Measurements from ENCODE around the gene NEU4.
"Not testable (repeated sequence)": the region's sequence is repeated elsewhere in the genome, so short reads cannot be mapped to it uniquely, and the experiment has no call there.

The NEU4 gene

DNA sequence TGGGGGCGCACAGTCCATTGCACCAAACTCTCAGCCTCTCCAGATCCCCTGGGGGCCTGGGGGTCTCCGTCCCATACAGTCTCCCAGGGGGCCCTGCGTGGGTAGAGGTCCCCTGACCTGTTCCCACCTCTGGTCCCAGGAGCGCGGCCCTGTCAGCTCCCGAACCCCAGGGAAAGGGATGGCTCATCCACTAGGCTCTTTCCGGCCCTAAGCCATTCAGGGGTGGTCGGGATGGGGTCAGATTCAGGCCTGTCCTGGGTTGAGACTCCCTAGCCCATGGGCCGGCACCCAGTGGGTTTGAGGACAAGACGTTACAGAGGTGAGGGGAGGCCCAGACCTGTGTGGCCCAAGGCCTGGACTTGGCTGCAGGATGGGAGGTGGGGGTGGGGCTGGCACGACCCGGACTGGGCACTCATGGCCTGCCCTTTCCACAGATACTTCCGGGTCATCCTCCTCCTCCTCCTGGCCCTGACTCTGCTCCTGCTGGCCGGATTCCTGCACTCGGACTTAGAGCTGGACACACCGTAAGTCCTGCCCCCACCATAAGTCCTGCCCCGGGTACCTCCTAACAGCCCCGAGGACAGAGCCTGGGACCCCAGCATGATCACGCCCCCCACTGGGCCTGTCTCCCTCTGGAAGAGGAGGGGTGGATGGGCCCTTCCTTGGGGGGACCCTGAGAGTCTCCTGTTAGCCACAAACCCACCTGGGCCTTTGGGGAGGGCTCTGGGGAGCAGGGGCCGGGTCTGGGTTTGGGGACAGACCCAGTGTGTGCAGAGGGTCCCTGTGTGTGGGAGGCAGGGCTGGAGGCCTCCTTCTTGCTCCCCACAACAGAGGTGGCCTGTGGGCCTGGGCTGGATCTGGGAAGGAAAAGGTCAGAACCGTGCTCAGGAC is 10.1 kb upstream of the NEU4 start:
- DNase-seq = no peak

DNA sequence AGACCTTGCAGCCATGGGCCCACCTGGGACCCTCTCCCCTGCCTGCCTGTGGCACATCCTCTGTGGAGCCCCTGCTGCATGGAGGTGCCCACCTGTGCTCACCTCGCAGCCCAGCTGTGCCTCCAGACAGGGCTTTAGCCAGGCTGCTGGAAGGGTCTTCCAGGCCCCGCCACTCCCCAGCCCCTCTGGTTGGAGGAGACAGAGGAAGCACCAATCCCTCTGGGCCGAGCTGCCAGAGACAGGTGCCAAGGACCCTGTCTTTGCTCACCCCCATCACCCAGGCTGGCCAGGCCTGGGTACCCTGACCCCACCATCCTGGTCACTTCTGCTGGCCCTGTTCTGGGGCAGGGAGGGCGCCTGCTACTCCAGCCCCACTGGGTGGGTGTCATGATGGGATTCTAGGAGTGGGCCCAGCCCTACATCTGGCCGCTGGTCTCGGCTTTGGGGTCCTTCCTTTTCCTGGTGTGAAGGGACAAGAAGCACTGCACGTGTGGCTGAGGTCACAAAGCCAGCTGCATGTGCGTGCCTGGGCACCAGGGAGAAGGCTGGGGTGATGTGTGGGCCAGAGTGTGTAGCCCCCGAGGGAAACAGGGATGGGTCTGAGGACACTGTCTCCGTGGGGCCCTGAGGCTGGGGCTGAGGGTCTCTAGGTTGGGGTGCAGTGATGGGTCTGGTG is 9.3 kb upstream of the NEU4 start:
- DNase-seq = no peak

DNA sequence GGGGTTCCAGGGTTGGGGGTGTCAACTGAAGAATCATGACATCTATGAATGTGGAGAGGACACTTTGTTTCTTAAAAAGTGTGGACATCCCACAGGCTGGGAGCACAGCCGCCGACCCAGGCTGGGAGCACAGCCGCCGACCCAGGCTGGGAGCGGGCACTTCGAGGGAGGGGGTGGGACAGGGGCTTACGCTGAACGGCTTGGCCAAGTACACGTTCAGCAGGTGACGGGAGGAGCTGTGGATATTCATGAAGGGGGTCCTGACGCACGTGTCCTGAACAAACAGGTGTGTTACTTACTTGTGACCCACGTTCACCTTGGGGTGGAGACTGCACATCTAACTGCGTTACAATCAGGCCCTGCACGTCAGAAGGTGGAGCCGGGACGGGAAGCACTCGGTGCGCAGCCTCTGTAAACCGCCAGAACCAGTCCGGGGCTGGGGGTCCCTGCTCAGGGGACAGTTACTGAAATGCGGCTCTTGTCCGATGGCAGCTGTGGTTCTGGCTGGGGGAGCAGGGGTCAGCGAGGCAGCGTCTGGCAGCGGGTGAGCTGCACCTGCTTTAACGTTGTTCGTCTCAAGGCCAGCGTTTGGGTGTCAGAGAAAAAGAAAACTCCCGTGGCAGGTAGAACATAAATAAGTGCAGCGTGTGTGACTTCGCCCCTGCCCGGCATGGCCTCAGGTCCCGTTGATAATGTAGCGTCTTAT is 8.6 kb upstream of the NEU4 start:
- DNase-seq = not testable (repeated sequence)

DNA sequence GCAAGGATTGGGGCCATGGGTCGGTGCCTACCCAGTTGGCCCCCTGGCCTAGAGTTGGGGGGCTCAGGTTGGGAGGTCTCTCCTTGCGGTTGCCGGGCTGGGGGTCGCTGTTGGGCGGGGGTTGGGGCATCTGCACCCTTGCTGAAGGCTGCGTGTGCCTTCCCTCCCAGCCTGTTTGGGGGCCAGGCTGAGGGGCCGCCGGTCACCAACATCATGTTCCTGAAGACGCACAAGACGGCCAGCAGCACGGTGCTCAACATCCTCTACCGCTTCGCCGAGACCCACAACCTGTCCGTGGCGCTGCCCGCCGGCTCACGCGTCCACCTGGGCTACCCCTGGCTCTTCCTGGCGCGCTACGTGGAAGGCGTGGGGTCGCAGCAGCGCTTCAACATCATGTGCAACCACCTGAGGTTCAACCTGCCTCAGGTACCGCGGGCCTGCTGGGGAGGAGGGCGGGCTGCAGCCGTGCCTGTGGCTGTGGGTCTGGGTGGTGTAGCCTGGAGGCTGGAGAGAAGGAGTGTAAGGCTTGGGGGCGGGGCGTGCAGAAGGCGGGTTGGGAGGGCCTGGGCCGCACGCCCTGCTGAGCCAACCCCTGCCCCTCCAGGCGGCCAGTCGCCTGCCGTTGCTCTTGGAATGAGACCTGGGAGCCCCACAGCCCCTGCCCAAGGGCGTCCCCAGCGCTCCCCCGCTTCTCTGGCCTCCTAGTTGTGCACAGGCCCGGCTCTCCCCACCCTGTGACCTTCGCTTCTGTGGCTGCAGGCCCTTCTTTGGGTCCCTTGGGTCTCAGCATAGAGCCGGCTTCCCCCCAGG is 7.2 kb upstream of the NEU4 start:
- no peak for DNase-seq

DNA sequence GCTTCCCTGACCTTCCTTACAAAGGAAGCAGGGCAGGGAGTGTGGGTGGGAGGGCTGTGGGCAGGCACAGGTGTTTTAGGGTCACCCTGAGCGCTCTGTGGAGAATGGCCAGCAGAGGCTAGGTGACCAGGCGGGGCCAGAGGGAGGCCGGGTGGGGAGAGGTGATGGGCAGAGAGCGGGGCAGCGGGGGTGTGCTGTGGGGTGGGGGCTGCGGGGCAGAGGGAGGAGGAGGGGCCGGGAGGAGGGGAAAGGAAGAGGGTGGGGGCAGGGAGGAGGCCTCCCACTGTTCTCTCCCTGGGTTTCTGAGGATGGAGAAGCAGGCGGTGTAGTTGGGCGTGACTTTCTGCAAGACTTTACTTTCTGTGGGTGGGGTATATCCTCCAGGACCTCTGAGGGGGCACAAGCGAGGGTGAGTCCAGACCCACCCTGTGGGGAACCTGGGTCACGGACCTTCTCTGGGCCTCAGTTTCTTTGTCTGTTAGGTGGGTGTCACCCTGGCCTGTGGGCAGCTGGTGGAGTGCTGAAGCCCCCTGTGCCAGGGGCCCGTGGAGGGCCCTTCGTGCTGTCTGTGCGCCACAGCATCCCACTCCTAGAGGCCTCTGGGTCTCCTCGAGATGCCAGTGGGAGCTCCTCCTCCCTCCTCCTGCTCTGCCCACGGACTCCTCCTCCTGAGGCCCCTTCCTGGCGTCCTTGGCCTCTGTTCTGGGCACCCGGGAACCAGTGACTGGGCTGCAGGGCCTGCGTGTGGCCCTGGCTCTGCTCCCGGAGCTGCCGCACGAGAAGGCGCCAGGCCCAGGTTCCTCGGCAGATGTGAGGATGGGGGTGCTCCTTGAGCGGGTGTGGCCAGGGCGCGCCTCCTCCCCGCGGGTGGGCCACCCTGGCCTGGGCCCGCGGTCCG is 6.3 kb upstream of the NEU4 start:
- peak in 1 of 56 donors; percentile 39 for DNase-seq

DNA sequence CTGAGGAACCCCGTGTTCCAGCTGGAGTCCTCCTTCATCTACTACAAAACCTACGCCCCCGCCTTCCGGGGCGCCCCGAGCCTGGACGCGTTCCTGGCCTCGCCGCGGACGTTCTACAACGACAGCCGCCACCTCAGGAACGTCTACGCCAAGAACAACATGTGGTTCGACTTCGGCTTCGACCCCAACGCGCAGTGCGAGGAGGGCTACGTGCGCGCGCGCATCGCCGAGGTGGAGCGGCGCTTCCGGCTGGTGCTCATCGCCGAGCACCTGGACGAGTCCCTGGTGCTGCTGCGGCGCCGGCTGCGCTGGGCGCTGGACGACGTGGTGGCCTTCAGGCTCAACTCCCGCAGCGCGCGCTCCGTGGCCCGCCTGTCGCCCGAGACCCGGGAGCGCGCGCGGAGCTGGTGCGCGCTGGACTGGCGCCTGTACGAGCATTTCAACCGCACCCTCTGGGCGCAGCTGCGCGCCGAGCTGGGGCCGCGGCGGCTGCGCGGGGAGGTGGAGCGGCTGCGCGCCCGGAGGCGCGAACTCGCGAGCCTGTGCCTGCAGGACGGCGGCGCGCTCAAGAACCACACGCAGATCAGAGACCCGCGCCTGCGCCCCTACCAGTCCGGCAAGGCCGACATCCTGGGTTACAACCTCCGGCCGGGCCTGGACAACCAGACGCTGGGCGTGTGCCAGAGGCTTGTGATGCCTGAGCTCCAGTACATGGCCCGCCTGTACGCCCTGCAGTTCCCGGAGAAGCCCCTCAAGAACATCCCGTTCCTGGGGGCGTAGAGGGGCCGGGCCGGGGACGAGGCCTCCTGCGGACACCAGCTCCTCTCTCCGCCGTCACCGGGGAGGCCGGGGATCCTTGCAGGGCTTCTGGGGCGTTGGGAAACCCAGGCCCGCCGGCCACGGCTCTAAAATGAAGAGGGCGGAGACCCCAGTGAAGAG is 5.3 kb upstream of the NEU4 start:
- DNase-seq = peak in 39 of 56 donors; percentile 21 to 82 (median 62)

DNA sequence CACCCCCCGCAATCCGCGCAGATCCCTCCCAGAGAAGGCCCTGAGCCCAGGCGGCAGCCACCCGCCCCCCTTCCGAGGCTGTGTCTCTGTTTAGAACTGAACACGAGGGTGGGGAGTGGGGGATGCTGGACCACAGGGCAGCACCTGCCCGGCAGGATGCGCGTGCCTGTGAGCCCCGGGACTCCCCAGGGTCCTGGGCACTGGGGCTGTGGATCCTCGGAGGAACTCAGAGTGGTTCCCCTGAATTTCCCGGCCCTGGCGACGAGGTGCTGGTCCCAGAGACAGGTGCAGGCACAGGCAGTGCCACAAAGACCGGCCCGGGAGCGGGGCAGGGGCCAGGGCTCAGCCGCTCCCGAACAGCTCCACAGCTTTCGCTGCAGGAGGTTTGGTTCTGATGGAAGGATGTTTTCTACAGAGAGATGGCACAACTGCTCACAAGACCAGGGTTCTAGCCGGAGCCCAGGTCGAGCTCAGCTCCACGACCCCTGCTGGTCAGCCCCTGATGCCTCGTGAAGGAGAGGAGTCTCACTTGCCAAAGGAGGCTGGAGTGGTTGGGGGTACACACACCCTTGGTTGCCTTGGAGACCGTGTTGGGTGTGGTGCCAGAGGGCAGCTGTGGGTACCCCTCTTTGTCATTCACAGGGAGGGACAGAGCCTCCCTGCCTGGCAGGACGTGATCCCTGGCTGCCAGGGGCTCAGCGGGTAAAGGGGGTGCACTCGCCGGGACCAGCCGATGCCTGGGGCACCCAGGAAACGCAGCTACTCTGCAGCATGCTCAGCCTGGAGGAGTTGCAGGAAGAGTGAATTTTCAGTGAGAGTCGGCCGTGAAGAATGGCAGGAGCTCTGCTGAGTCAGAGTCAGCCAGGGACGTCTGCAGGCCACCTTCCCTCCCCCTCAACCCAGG is 4.4 kb upstream of the NEU4 start:
- DNase-seq = peak in 1 of 56 donors; percentile 17

DNA sequence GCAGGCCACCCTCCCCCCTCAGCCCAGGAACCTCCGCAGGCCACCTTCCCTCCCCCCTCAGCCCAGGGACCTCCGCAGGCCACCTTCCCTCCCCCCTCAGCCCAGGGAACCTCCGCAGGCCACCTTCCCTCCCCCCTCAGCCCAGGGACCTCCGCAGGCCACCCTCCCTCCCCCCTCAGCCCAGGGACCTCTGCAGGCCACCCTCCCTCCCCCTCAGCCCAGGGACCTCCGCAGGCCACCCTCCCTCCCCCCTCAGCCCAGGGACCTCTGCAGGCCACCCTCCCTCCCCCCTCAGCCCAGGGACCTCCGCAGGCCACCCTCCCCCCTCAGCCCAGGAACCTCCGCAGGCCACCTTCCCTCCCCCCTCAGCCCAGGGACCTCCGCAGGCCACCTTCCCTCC is 2.8 kb upstream of the NEU4 start:
- DNase-seq = not testable (repeated sequence)

DNA sequence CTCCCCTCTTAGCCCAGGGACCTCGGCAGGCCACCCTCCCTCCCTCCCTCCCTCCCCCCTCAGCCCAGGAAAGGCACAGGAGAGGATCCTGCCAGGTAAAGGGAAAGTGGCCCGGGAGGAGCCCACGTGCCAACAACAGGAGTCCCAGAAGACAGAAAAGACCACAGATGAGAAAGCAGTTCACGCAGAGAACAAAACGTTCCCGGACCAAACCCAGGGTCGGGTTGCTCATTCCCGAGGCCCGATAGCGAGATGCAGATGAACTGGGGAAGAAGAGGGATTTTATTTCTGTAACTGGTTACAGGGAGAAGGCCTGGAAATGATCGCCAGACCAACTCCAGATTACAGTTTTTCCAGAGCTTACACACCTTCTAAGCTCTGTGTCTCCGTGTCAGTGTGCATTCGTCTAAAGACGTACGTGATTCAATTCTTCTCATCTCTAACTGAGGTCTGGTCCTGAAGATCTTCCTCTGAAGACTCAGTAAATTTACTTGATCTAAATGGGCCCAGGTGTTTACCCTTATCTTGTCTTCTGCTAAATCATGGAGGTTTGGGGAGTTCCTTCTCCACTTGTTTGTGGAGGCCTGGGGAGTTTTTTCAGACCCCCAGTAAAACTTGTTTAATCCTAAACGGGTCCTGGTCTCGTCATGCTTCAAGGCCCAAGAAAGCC is 807 bp upstream of the NEU4 start:
- no peak for DNase-seq

DNA sequence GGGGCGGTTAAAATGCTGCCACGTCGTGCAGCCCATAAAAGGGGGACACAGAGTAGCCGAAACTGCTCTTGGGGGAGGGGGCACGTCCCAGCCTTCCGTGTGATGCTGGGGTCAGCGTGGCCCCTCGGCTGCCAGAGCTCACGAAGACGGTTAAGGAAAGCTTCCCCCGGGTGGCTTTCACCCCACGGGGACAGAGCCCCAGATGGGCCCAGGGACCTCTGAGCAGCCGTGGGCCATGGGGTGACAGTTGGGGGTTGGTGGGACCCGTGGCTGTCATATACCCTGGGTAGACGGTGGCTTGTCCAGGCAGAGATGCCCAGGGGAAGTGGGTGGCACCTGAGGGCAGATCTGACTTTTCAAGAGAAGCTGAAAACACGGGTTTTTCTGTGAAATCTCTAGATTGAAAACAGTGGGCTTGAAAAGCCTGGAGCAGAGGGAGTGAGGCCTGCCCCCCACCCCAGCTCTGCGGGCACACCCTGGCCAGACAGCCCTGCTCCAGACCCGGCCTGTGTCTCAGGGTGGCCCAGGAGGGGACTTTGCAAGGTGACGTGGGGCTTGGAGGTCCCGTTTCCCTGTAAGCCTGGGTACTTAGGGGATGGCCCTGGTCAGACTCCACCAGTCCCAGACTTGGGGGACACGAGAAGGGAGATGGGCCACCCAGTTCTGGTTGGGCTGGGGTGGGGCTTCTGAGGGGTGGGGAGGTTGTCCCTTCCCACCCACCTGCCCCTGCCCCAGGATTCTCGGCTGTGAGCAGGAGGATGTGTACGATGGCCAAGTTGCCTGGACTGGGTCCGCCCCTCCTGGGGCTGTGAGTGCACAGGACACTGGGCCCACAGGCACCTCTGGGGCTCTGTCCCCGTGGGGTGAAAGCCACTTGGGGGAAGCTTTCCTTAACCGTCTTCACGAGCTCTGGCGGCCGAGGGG is 652 bp downstream of the NEU4 start:
- DNase-seq = no peak

DNA sequence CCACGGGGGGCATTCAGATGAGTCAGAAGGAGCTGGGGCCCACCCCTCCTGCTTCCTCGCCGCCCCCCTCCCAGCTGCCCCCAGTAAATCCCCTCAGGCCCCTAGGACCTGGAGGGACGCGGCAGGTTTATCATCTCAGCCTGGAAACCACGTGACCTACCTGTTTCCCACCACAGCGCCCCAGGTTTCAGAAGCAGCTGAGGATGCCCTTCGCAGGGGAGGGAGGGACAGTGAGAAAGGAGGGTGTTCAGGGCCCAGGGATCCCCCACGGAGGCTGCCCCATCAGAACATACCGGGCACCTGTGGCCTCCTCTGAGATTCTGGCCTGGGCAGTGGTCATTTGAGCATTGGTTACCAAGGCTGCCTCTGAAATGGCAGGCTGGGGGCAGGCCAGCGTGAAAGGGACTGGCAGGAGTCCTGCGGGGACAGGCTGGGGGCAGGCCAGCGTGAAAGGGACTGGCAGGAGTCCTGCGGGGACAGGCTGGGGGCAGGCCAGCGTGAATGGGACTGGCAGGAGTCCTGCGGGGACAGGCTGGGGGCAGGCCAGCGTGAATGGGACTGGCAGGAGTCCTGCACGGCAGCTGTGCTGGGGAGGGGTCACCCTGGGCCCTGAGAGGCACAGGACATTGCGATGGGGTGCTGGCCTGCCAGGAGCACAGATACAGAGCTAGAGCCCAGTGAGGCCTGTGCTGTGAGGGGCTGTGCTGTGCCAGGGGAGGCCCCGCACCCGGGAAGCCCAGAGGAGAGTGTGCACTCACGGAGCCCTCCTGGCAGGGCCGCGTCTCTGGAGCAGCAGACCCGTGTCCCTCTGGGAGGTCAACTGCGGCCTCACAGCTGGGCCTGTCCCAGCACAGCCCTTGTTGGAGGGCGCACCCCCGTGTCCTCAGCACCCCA is 1.6 kb downstream of the NEU4 start:
- DNase-seq = peak in 49 of 56 donors; percentile 21 to 88 (median 69)

DNA sequence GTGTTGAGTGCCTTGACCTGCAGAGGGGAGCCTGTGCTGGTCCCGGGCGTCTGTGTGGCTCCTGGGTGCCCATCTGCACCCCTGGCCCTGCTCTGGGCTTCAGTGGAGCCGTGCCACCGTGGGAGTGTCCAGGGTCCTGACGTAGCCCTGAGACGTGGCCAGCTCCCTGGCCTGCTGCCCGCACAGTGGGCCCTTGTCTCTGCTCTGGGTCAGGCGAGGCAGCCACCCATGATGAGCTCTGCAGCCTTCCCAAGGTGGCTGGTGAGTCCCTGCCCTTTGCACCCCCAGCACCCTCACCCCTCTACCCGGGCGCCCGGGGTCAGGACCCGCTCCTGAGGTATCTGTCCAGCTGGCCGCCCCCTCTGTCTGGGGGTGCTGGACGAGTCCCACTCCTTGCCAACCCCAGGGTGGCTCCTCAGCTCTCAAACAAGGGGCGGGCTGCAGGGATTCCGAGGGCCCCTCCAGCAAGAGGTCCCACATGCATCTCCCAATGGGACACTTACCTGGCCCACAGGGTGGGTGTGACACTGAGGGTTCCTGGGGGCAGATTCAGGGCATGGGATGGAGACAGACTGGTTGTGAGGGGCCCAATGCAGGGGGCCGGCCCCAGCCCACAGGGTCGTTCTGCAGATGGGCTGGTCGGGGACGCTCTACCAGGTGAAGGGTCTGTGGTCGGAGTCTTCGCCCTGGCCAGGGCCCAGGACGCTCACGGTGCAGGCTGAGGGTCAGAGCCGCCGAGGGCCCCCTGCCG is 2.4 kb downstream of the NEU4 start:
- DNase-seq = peak in 47 of 56 donors; percentile 34 to 84 (median 66)

DNA sequence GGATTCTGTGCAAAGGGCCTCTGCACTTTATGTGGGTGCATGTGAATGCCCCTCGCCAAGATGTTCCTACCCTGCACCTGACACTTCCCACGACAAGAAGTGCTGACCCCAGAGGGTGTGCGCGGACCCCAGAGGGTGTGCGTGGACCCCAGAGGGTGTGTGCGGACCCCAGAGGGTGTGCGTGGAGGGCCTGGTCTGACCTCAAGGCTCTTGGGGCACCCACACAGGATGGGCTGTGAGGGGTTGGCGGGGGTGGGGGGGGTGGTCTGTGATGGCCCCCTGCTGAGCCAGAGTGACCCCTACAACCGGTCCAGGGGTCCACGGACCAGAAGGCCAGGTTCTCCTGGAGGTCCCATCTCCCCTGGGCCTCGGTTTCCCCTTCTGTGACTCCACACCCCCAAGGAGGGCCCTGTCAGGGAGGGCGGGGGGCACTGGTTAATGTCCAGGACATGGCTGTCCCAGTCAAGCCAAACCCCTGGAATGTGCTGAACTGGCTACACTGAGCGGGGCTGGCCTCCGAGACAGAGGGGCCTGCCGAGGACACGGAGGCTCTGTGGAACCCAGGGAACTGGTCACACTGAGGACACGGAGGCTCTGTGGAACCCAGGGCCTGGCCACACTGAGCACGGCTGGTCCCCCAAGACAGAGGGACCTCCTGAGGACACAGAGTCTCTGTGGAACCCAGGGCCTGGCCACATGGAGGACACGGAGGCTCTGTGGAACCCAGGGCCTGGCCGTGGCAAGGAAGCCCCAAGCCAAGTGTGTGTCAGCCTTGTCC is 3.1 kb downstream of the NEU4 start:
- DNase-seq = peak in 1 of 56 donors; percentile 66
